Measurements from ENCODE around the gene IPCEF1. TPM values are rescaled to one million over a fixed set of nuclear protein-coding genes. Genes with fewer than 3 reads are reported as not detected.

IPCEF1 gene
- total RNA-seq: 10 to 100 TPM; 14.2 to 16.9 TPM

- Mint-ChIP-seq H3K36me3 (peaks cover 9% of the 10 kb centered on the region), H3K4me1 (peaks cover 60% of the 10 kb centered on the region)
Observed at GRCh38 chr6:154356690-154357089, at the start of gene IPCEF1. IPCEF1 (minus strand) TSS chr6:154356803; CDS start chr6:154265947, 90,856 bp downstream.

GRCh38 chr6:154406301-154406700, 49.7 kb upstream of the IPCEF1 start:
- Mint-ChIP-seq H3K27ac (no peak overlapping the region), H3K9me3 (no peaks in the 10 kb centered on the region), H3K36me3 (no peaks in the 10 kb centered on the region), H3K4me1 (no peaks in the 10 kb centered on the region), H3K4me3 (no peak overlapping the region), H3K27me3 (no peaks in the 10 kb centered on the region)
- no peak for DNase-seq

More at GRCh38 chr6:154356690-154357089, at the start of gene IPCEF1:
- no peak for DNase-seq
- Mint-ChIP-seq H3K4me3 (no peak within 1 kb of the TSS), H3K9me3 (peaks cover 12% of the 10 kb centered on the region), H3K27me3 (no peaks in the 10 kb centered on the region), H3K27ac (no peak within 1 kb of the TSS)

- Mint-ChIP-seq H3K4me1 (no peaks in the 10 kb centered on the region), H3K36me3 (no peaks in the 10 kb centered on the region), H3K4me3 (no peak overlapping the region), H3K27me3 (no peaks in the 10 kb centered on the region), H3K9me3 (no peaks in the 10 kb centered on the region), H3K27ac (no peak overlapping the region)
- no peak for DNase-seq
Observed at GRCh38 chr6:154404791-154405400, 48.3 kb upstream of the IPCEF1 start.

- H3K9me3 Mint-ChIP-seq: no peaks in the 10 kb centered on the region
- H3K4me1 Mint-ChIP-seq: peaks cover 1% of the 10 kb centered on the region
- H3K27ac Mint-ChIP-seq: no peak overlapping the region
- H3K4me3 Mint-ChIP-seq: no peak overlapping the region
- no peaks in the 10 kb centered on the region for H3K27me3 Mint-ChIP-seq
- no peak for DNase-seq
- H3K36me3 Mint-ChIP-seq: no peaks in the 10 kb centered on the region
Observed at GRCh38 chr6:154403788-154404187, 47.2 kb upstream of the IPCEF1 start.

- Mint-ChIP-seq H3K4me3 (no peak overlapping the region), H3K27ac (no peak overlapping the region), H3K36me3 (no peaks in the 10 kb centered on the region), H3K27me3 (no peaks in the 10 kb centered on the region), H3K4me1 (peaks cover 1% of the 10 kb centered on the region), H3K9me3 (no peaks in the 10 kb centered on the region)
- DNase-seq: no peak
Observed at GRCh38 chr6:154402081-154402780, 45.6 kb upstream of the IPCEF1 start.

GRCh38 chr6:154399097-154399496, 42.5 kb upstream of the IPCEF1 start:
- no peaks in the 10 kb centered on the region for H3K36me3 Mint-ChIP-seq
- no peak for DNase-seq
- no peaks in the 10 kb centered on the region for H3K27me3 Mint-ChIP-seq
- H3K4me3 Mint-ChIP-seq: no peak overlapping the region
- peaks cover 8% of the 10 kb centered on the region for H3K4me1 Mint-ChIP-seq
- H3K9me3 Mint-ChIP-seq: no peaks in the 10 kb centered on the region
- H3K27ac Mint-ChIP-seq: no peak overlapping the region

- Mint-ChIP-seq H3K4me1 (peaks cover 8% of the 10 kb centered on the region), H3K36me3 (no peaks in the 10 kb centered on the region), H3K9me3 (no peaks in the 10 kb centered on the region), H3K27me3 (no peaks in the 10 kb centered on the region), H3K4me3 (no peak overlapping the region), H3K27ac (no peak overlapping the region)
- no peak for DNase-seq
Observed at GRCh38 chr6:154397491-154398195, 41.0 kb upstream of the IPCEF1 start.

GRCh38 chr6:154395878-154396277, 39.3 kb upstream of the IPCEF1 start:
- H3K27ac Mint-ChIP-seq: no peak overlapping the region
- no peak overlapping the region for H3K4me3 Mint-ChIP-seq
- DNase-seq: no peak
- H3K9me3 Mint-ChIP-seq: no peaks in the 10 kb centered on the region
- peaks cover 8% of the 10 kb centered on the region for H3K4me1 Mint-ChIP-seq
- no peaks in the 10 kb centered on the region for H3K36me3 Mint-ChIP-seq
- peaks cover 3% of the 10 kb centered on the region for H3K27me3 Mint-ChIP-seq

GRCh38 chr6:154395316-154395715, 38.7 kb upstream of the IPCEF1 start:
- DNase-seq: no peak
- Mint-ChIP-seq H3K4me3 (no peak overlapping the region), H3K27ac (no peak overlapping the region), H3K27me3 (peaks cover 3% of the 10 kb centered on the region), H3K36me3 (no peaks in the 10 kb centered on the region), H3K4me1 (peaks cover 8% of the 10 kb centered on the region), H3K9me3 (no peaks in the 10 kb centered on the region)

GRCh38 chr6:154394571-154394970, 38.0 kb upstream of the IPCEF1 start:
- Mint-ChIP-seq H3K27me3 (peaks cover 3% of the 10 kb centered on the region), H3K4me3 (no peak overlapping the region), H3K27ac (no peak overlapping the region), H3K9me3 (peaks cover under 1% of the 10 kb centered on the region), H3K36me3 (no peaks in the 10 kb centered on the region), H3K4me1 (peaks cover 7% of the 10 kb centered on the region)
- no peak for DNase-seq

- Mint-ChIP-seq H3K36me3 (no peaks in the 10 kb centered on the region), H3K27me3 (peaks cover 12% of the 10 kb centered on the region), H3K4me1 (peaks cover 4% of the 10 kb centered on the region), H3K4me3 (no peak overlapping the region), H3K27ac (no peak overlapping the region), H3K9me3 (peaks cover 3% of the 10 kb centered on the region)
- no peak for DNase-seq
Observed at GRCh38 chr6:154390034-154390433, 33.4 kb upstream of the IPCEF1 start.

- Mint-ChIP-seq H3K4me1 (no peaks in the 10 kb centered on the region), H3K36me3 (no peaks in the 10 kb centered on the region), H3K27me3 (peaks cover 12% of the 10 kb centered on the region), H3K4me3 (no peak overlapping the region), H3K27ac (no peak overlapping the region), H3K9me3 (peaks cover 3% of the 10 kb centered on the region)
- no peak for DNase-seq
Observed at GRCh38 chr6:154388803-154389202, 32.2 kb upstream of the IPCEF1 start.

GRCh38 chr6:154386848-154387717, 30.5 kb upstream of the IPCEF1 start:
- Mint-ChIP-seq H3K4me1 (no peaks in the 10 kb centered on the region), H3K4me3 (no peak overlapping the region), H3K27ac (no peak overlapping the region), H3K9me3 (peaks cover 3% of the 10 kb centered on the region), H3K27me3 (peaks cover 12% of the 10 kb centered on the region), H3K36me3 (no peaks in the 10 kb centered on the region)
- DNase-seq: no peak

- no peaks in the 10 kb centered on the region for H3K36me3 Mint-ChIP-seq
- H3K4me1 Mint-ChIP-seq: no peaks in the 10 kb centered on the region
- H3K27ac Mint-ChIP-seq: no peak overlapping the region
- DNase-seq: no peak
- peaks cover 9% of the 10 kb centered on the region for H3K27me3 Mint-ChIP-seq
- no peaks in the 10 kb centered on the region for H3K9me3 Mint-ChIP-seq
- H3K4me3 Mint-ChIP-seq: no peak overlapping the region
Observed at GRCh38 chr6:154384191-154384590, 27.6 kb upstream of the IPCEF1 start.

- Mint-ChIP-seq H3K27me3 (peaks cover 4% of the 10 kb centered on the region), H3K36me3 (no peaks in the 10 kb centered on the region), H3K27ac (no peak overlapping the region), H3K4me1 (no peaks in the 10 kb centered on the region), H3K9me3 (no peaks in the 10 kb centered on the region), H3K4me3 (no peak overlapping the region)
- DNase-seq: no peak
Observed at GRCh38 chr6:154383273-154383672, 26.7 kb upstream of the IPCEF1 start.
